ENCODE data around the gene C5orf34. TPM values are rescaled to one million over a fixed set of nuclear protein-coding genes. Genes with fewer than 3 reads are reported as not detected.

C5orf34 gene
- total RNA-seq, 1 donor, result 1.8 TPM

GRCh38 chr5:43536972-43537371, 22.0 kb upstream of the C5orf34 start:
- Histone ChIP-seq H3K36me3 (ENCODE audit: insufficient read depth, low read length) (peaks cover 80% of the 10 kb centered on the region), H3K4me1 (ENCODE audit: insufficient read depth, low read length) (no peaks in the 10 kb centered on the region), H3K27ac (ENCODE audit: low read depth, low read length) (no peak overlapping the region), H2AFZ (ENCODE audit: low read length) (no peak overlapping the region), H4K20me1 (ENCODE audit: insufficient read depth, low read length) (peaks cover 6% of the 10 kb centered on the region), H3K4me2 (ENCODE audit: insufficient read depth, low read length) (no peak overlapping the region), H3K27me3 (ENCODE audit: insufficient read depth, low read length) (no peaks in the 10 kb centered on the region), H3K4me3 (ENCODE audit: insufficient read depth, low read length) (no peak overlapping the region), H3K9me3 (ENCODE audit: low read depth, low read length) (no peaks in the 10 kb centered on the region), H3K79me2 (ENCODE audit: insufficient read depth, low read length) (peaks cover 13% of the 10 kb centered on the region)
- no peak for DNase-seq (ENCODE audit: insufficient read length, low spot score, missing footprints)
- no peak for TF ChIP-seq CTCF (IDR thresholded peaks at IDR 0.05; ENCODE audit: extremely low read depth, low read depth, low read length)

- Histone ChIP-seq H3K4me2 (ENCODE audit: insufficient read depth, low read length) (no peak overlapping the region), H2AFZ (ENCODE audit: low read length) (no peak overlapping the region), H4K20me1 (ENCODE audit: insufficient read depth, low read length) (peaks cover 3% of the 10 kb centered on the region), H3K9me3 (ENCODE audit: low read depth, low read length) (no peaks in the 10 kb centered on the region), H3K4me3 (ENCODE audit: insufficient read depth, low read length) (no peak overlapping the region), H3K4me1 (ENCODE audit: insufficient read depth, low read length) (no peaks in the 10 kb centered on the region), H3K27me3 (ENCODE audit: insufficient read depth, low read length) (no peaks in the 10 kb centered on the region), H3K36me3 (ENCODE audit: insufficient read depth, low read length) (peaks cover 84% of the 10 kb centered on the region), H3K79me2 (ENCODE audit: insufficient read depth, low read length) (peaks cover 2% of the 10 kb centered on the region), H3K27ac (ENCODE audit: low read depth, low read length) (no peak overlapping the region)
- DNase-seq (ENCODE audit: insufficient read length, low spot score, missing footprints), result no peak
- TF ChIP-seq CTCF (IDR thresholded peaks at IDR 0.05; ENCODE audit: extremely low read depth, low read depth, low read length), result no peak
Measured at GRCh38 chr5:43533646-43534045, 18.7 kb upstream of the C5orf34 start.

- no peaks in the 10 kb centered on the region for H4K20me1 ChIP-seq (ENCODE audit: insufficient read depth, low read length)
- no peak overlapping the region for H3K4me2 ChIP-seq (ENCODE audit: insufficient read depth, low read length)
- no peaks in the 10 kb centered on the region for H3K79me2 ChIP-seq (ENCODE audit: insufficient read depth, low read length)
- no peaks in the 10 kb centered on the region for H3K9me3 ChIP-seq (ENCODE audit: low read depth, low read length)
- no peak overlapping the region for H3K27ac ChIP-seq (ENCODE audit: low read depth, low read length)
- no peak for TF ChIP-seq CTCF (IDR thresholded peaks at IDR 0.05; ENCODE audit: extremely low read depth, low read depth, low read length)
- H3K27me3 ChIP-seq (ENCODE audit: insufficient read depth, low read length), result no peaks in the 10 kb centered on the region
- no peak overlapping the region for H2AFZ ChIP-seq (ENCODE audit: low read length)
- peaks cover 68% of the 10 kb centered on the region for H3K36me3 ChIP-seq (ENCODE audit: insufficient read depth, low read length)
- DNase-seq (ENCODE audit: insufficient read length, low spot score, missing footprints), result no peak
- H3K4me1 ChIP-seq (ENCODE audit: insufficient read depth, low read length), result no peaks in the 10 kb centered on the region
- no peak overlapping the region for H3K4me3 ChIP-seq (ENCODE audit: insufficient read depth, low read length)
Measured at GRCh38 chr5:43530648-43531047, 15.7 kb upstream of the C5orf34 start.

GRCh38 chr5:43523662-43524072, 8.7 kb upstream of the C5orf34 start:
- Histone ChIP-seq H3K79me2 (ENCODE audit: insufficient read depth, low read length) (no peaks in the 10 kb centered on the region), H3K4me2 (ENCODE audit: insufficient read depth, low read length) (no peak overlapping the region), H3K27ac (ENCODE audit: low read depth, low read length) (no peak overlapping the region), H3K4me1 (ENCODE audit: insufficient read depth, low read length) (no peaks in the 10 kb centered on the region), H2AFZ (ENCODE audit: low read length) (no peak overlapping the region), H4K20me1 (ENCODE audit: insufficient read depth, low read length) (no peaks in the 10 kb centered on the region), H3K27me3 (ENCODE audit: insufficient read depth, low read length) (no peaks in the 10 kb centered on the region), H3K36me3 (ENCODE audit: insufficient read depth, low read length) (peaks cover 27% of the 10 kb centered on the region), H3K4me3 (ENCODE audit: insufficient read depth, low read length) (no peak overlapping the region), H3K9me3 (ENCODE audit: low read depth, low read length) (no peaks in the 10 kb centered on the region)
- TF ChIP-seq CTCF (IDR thresholded peaks at IDR 0.05; ENCODE audit: extremely low read depth, low read depth, low read length), result no peak
- no peak for DNase-seq (ENCODE audit: insufficient read length, low spot score, missing footprints)
